Trophoblast cell (in vitro differentiated cells and primary cell): Measurements from ENCODE around the gene GRID1. TPM values are rescaled to one million over a fixed set of nuclear protein-coding genes. Genes with fewer than 3 reads are reported as not detected.

ENCODE experiments used
- DNase-seq, 2 donors: peaks; one replicate each; pipeline ENCODE4 v3.0.0-alpha.2; 2016
- H2AFZ ChIP-seq: 2 replicates; pipeline ENCODE4 v1.6.1; 2013; ENCODE audit warnings: low read length, moderate library complexity, mild to moderate bottlenecking; ENCODE audit not compliant: insufficient read depth, poor library complexity
- H2AK5ac ChIP-seq: 2 replicates; pipeline ENCODE4 v1.6.1; 2013; ENCODE audit warnings: mild to moderate bottlenecking, low read length
- H2BK120ac ChIP-seq: 2 replicates; pipeline ENCODE4 v1.6.1; 2013; ENCODE audit warnings: low read length, mild to moderate bottlenecking, moderate library complexity; ENCODE audit not compliant: insufficient read depth, poor library complexity
- H2BK12ac ChIP-seq: 2 replicates; pipeline ENCODE4 v1.6.1; 2013; ENCODE audit warnings: mild to moderate bottlenecking, low read length, moderate library complexity
- H2BK5ac ChIP-seq: 2 replicates; pipeline ENCODE4 v1.6.1; 2013; ENCODE audit warnings: low read length, low read depth, moderate library complexity, mild to moderate bottlenecking; ENCODE audit not compliant: poor library complexity
- H3K14ac ChIP-seq: 2 replicates; pipeline ENCODE4 v1.6.1; 2013; ENCODE audit warnings: mild to moderate bottlenecking, low read length
- H3K18ac ChIP-seq: 2 replicates; pipeline ENCODE4 v1.6.1; 2013; ENCODE audit warnings: mild to moderate bottlenecking, low read length
- H3K23ac ChIP-seq: 2 replicates; pipeline ENCODE4 v1.6.1; 2013; ENCODE audit warnings: low read length
- H3K27ac ChIP-seq: 2 replicates; pipeline ENCODE4 v1.5.1; 2013; ENCODE audit warnings: low read depth, mild to moderate bottlenecking, inconsistent platforms, low read length, moderate library complexity
- H3K27me3 ChIP-seq: 2 replicates; pipeline ENCODE4 v1.6.1; 2013; ENCODE audit warnings: inconsistent platforms, mild to moderate bottlenecking, low read length, moderate library complexity; ENCODE audit not compliant: insufficient read depth
- H3K36me3 ChIP-seq, 2 experiments: 1 replicate in 1 of 2; 2 replicates in 1 of 2; pipeline ENCODE4 v1.6.1; 2013; ENCODE audit warnings: low read length in 2 of 2, mild to moderate bottlenecking in 2 of 2, moderate library complexity in 1 of 2; ENCODE audit not compliant: insufficient read depth in 2 of 2, control insufficient read depth in 1 of 2
- H3K4ac ChIP-seq: 2 replicates; pipeline ENCODE4 v1.6.1; 2013; ENCODE audit warnings: low read depth, mild to moderate bottlenecking, low read length, moderate library complexity
- H3K4me1 ChIP-seq, 2 experiments: 1 replicate in 1 of 2; 2 replicates in 1 of 2; pipeline ENCODE4 v1.6.1; 2013; ENCODE audit warnings: low read length in 2 of 2, mild to moderate bottlenecking in 2 of 2, moderate library complexity in 1 of 2; ENCODE audit not compliant: insufficient read depth in 2 of 2, control insufficient read depth in 1 of 2
- H3K4me2 ChIP-seq: 2 replicates; pipeline ENCODE4 v1.6.1; 2013; ENCODE audit warnings: inconsistent platforms, mild to moderate bottlenecking, low read length, moderate library complexity
- H3K4me3 ChIP-seq: 2 replicates; pipeline ENCODE4 v1.5.1; 2013; ENCODE audit warnings: mild to moderate bottlenecking, low read depth, low read length, inconsistent platforms
- H3K79me1 ChIP-seq: one replicate; pipeline ENCODE4 v1.6.1; 2013; ENCODE audit warnings: low read length
- H3K79me2 ChIP-seq: 2 replicates; pipeline ENCODE4 v1.6.1; 2013; ENCODE audit warnings: low read length, mild to moderate bottlenecking; ENCODE audit not compliant: control insufficient read depth, insufficient read depth, poor library complexity
- H3K9ac ChIP-seq: 2 replicates; pipeline ENCODE4 v1.6.1; 2013; ENCODE audit warnings: mild to moderate bottlenecking, low read length
- H3K9me3 ChIP-seq: 2 replicates; pipeline ENCODE4 v1.6.1; 2013; ENCODE audit warnings: low read depth, mild to moderate bottlenecking, control low read depth, inconsistent platforms, low read length; ENCODE audit not compliant: insufficient read depth
- H4K12ac ChIP-seq: 2 replicates; pipeline ENCODE4 v1.6.1; 2013; ENCODE audit warnings: low read depth, mild to moderate bottlenecking, low read length, moderate library complexity
- H4K8ac ChIP-seq: 2 replicates; pipeline ENCODE4 v1.6.1; 2013; ENCODE audit warnings: low read depth, mild to moderate bottlenecking, low read length, moderate library complexity
- H4K91ac ChIP-seq: one replicate; pipeline ENCODE4 v1.6.1; 2013; ENCODE audit warnings: low read depth, mild to moderate bottlenecking, low read length, moderate library complexity
- WGBS: extraction: QIAGEN DNeasy Blood & Tissue Kit; methylation state at CpG from one replicate; pipeline ENCODE4 v1.1.7; 2013; ENCODE audit warnings: missing lambda C conversion rate; ENCODE audit not compliant: insufficient read length, insufficient coverage; ENCODE audit errors: extremely low coverage; 5-methylcytosine and 5-hydroxymethylcytosine counted together
- polyA plus RNA-seq: library from polyadenylated mRNA; stranded (reverse); fragments of 200-250 nt; gene quantifications from 2 replicates; pipeline ENCODE4 v1.2.3, GENCODE V29; 2013

GRID1 gene
- polyA plus RNA-seq = 0.15 and 0.32 TPM in 2 replicates

DNA sequence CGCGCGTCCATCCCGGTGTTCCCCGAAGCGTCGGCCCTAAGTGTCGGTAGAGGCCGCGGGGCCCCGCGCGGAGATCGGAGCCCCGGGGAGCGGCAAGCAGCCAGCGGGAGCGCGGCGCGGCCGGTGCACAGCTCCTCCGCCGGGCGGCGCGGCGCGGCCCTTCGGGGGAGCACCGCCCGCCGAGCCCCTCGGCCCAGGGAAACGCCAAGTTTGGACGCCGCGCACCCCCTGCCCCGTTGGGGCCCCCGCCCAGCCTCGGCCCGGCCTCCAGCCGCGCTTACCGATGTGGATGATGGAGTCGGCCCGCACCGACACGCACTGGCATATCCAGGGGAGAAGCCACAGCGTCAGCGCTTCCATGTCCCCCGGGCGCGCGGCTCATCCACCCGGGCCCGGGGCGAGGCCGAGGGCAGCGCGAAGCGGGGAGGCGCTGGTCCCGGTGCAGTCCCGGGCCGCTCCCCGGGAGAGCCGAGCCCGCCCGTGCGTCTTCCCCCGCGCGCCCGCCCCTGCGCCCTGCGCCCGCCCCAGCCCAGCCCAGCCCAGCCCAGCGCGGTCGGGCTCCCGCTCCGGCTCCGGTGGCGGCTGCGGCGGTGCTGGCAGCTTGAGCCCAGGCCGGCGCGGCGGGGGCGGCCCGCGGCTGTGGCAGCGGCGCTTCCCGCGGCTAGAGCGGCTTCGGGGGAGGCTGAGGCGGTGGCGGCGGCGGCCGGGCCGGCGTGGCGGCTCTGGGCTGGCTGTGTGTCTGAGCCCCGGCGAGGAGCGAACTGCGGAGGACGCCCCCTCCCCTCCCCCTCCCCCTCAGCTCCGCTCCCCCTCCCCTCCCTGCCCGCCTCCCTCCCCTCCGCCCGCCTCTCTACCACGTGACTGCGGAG is at the start of gene GRID1:
Gene GRID1, minus strand, starts transcription at position 763 of the 869 bp plus-strand sequence.
- Histone ChIP-seq H3K27me3 (peaks cover 81% of the 10 kb centered on the region), H3K4me1 (peaks cover 6 to 12% of the 10 kb centered on the region in 2 experiments), H3K4me3 (peak within 1 kb of the TSS; percentile 37), H3K23ac (no peak within 1 kb of the TSS), H3K79me1 (no peaks in the 10 kb centered on the region), H2BK12ac (no peak within 1 kb of the TSS), H3K14ac (no peak within 1 kb of the TSS), H3K9ac (no peak within 1 kb of the TSS), H3K4ac (no peak within 1 kb of the TSS), H4K8ac (no peak within 1 kb of the TSS), H2AFZ (peak within 1 kb of the TSS; percentile 28), H3K79me2 (no peaks in the 10 kb centered on the region), H2BK5ac (no peak within 1 kb of the TSS), H2AK5ac (no peak within 1 kb of the TSS), H4K12ac (no peak within 1 kb of the TSS), H3K18ac (no peak within 1 kb of the TSS), H3K27ac (no peak within 1 kb of the TSS), H4K91ac (no peak within 1 kb of the TSS), H3K36me3 (no peaks in the 10 kb centered on the region), H2BK120ac (no peak within 1 kb of the TSS), H3K9me3 (peaks cover 11% of the 10 kb centered on the region), H3K4me2 (peak within 1 kb of the TSS; percentile 63)
- no CpG with 5 or more reads among the region's 119 CpGs for WGBS
- peak in 1 of 2 donors; percentile 12 for DNase-seq

DNA sequence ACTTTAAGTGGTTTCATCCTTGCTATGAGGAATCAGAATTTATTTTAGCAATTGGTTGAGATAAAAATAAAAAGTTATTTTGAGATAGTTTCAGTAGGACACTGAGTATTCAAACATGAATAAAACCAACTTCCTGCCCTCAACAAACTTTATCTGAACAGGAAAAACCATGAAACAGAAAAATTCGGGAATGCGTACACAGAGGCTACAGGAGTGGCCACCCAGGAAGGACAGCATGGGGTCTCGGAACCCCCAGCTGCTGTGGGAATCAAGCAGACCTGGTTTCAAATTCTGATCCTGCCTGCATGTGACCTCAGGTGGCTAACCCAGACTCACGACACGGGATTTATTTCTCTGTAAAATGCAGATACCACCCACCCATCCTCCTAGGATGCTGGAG is 49.0 kb upstream of the GRID1 start:
- WGBS = no CpG with 5 or more reads among the region's 5 CpGs
- Histone ChIP-seq H3K14ac (no peak overlapping the region), H2BK120ac (no peak overlapping the region), H3K36me3 (no peaks in the 10 kb centered on the region), H2BK12ac (no peak overlapping the region), H3K9ac (no peak overlapping the region), H3K79me2 (no peaks in the 10 kb centered on the region), H4K12ac (no peak overlapping the region), H4K91ac (no peak overlapping the region), H3K4me2 (no peak overlapping the region), H2BK5ac (no peak overlapping the region), H3K23ac (no peak overlapping the region), H3K4me1 (no peaks in the 10 kb centered on the region), H3K18ac (no peak overlapping the region), H3K9me3 (peaks cover 2% of the 10 kb centered on the region), H2AK5ac (no peak overlapping the region), H3K4ac (no peak overlapping the region), H3K79me1 (no peaks in the 10 kb centered on the region), H3K27me3 (no peaks in the 10 kb centered on the region), H4K8ac (no peak overlapping the region), H3K27ac (no peak overlapping the region), H2AFZ (no peak overlapping the region), H3K4me3 (no peak overlapping the region)
- DNase-seq = no peak

DNA sequence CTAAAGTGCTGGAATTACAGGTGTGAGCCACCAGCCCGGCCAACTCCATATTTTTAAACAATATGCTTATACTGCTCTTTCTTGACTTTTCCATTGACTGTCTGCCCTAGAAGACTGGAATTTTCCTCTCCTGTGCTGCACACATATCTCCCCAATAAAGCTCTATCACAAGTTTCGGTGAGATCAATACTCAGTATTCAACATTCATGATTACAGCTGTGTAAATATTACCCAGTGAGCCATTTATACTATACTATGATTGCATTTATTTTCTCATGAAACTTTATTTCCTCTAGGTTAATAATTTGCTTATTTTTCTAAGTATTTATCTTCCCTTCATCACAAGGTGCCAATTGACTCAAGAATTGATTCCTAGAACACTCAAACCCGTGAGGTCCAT is 48.5 kb upstream of the GRID1 start:
- no peak overlapping the region for H2BK12ac ChIP-seq
- H2BK120ac ChIP-seq = no peak overlapping the region
- no peak overlapping the region for H3K14ac ChIP-seq
- H3K79me1 ChIP-seq = no peaks in the 10 kb centered on the region
- H4K12ac ChIP-seq = no peak overlapping the region
- no peaks in the 10 kb centered on the region for H3K4me1 ChIP-seq
- no peak overlapping the region for H3K4me2 ChIP-seq
- H3K18ac ChIP-seq = no peak overlapping the region
- no peak overlapping the region for H3K4ac ChIP-seq
- no peak overlapping the region for H4K91ac ChIP-seq
- no peak overlapping the region for H3K9ac ChIP-seq
- DNase-seq = no peak
- H3K36me3 ChIP-seq = no peaks in the 10 kb centered on the region
- no peaks in the 10 kb centered on the region for H3K79me2 ChIP-seq
- no peak overlapping the region for H3K27ac ChIP-seq
- no peak overlapping the region for H3K23ac ChIP-seq
- no peak overlapping the region for H2BK5ac ChIP-seq
- H3K27me3 ChIP-seq = no peaks in the 10 kb centered on the region
- peaks cover 2% of the 10 kb centered on the region for H3K9me3 ChIP-seq
- no peak overlapping the region for H4K8ac ChIP-seq
- no peak overlapping the region for H2AFZ ChIP-seq
- WGBS = no CpG with 5 or more reads among the region's 3 CpGs
- no peak overlapping the region for H3K4me3 ChIP-seq
- H2AK5ac ChIP-seq = no peak overlapping the region

DNA sequence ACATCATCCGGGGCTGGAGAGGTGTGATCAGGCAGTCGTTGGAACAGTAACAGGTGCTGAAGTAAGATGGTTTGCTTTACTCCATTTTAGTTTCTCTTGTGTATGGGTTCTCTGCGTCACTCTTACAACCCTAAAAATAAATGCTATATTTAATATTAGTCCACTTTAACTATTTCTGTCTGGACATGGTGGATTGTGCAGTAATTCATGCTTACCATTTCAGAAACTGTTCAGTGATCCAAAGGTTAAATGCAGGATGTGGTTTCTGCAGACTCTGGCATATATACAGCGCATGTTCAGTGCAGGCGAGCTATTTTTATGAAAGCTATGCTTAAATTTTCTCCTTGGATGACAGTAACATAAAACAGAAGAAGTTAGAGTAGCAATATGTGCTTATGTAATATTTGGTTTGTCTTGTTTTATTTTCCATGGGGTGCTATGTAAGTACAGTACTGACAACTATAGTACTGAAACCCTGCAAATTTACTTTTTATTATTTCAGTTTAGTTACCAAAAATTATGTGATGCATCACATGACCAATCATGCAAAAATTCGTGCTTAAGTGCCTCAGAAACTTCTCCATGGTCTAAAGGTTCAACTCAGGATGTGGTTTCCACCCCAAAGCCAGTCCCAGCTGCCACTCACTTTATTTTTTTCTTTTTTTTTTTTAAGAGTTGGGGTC is 46.6 kb upstream of the GRID1 start:
- H3K4ac ChIP-seq = no peak overlapping the region
- no peaks in the 10 kb centered on the region for H3K27me3 ChIP-seq
- H4K91ac ChIP-seq = no peak overlapping the region
- WGBS = no CpG with 5 or more reads among the region's 6 CpGs
- no peak overlapping the region for H3K23ac ChIP-seq
- no peak overlapping the region for H2BK12ac ChIP-seq
- H3K14ac ChIP-seq = no peak overlapping the region
- H2AFZ ChIP-seq = no peak overlapping the region
- H3K9me3 ChIP-seq = peaks cover 2% of the 10 kb centered on the region
- no peak overlapping the region for H3K4me2 ChIP-seq
- H4K12ac ChIP-seq = no peak overlapping the region
- no peaks in the 10 kb centered on the region for H3K79me1 ChIP-seq
- no peaks in the 10 kb centered on the region for H3K4me1 ChIP-seq
- H3K18ac ChIP-seq = no peak overlapping the region
- no peaks in the 10 kb centered on the region for H3K79me2 ChIP-seq
- no peak overlapping the region for H3K4me3 ChIP-seq
- H3K9ac ChIP-seq = no peak overlapping the region
- no peak overlapping the region for H4K8ac ChIP-seq
- no peak overlapping the region for H2AK5ac ChIP-seq
- H2BK5ac ChIP-seq = no peak overlapping the region
- H2BK120ac ChIP-seq = no peak overlapping the region
- H3K36me3 ChIP-seq = no peaks in the 10 kb centered on the region
- no peak overlapping the region for H3K27ac ChIP-seq
- no peak for DNase-seq
